RWPE1 (cell line): ENCODE data around the gene BPIFB3.
"Not testable (repeated sequence)": the region's sequence is repeated elsewhere in the genome, so short reads cannot be mapped to it uniquely, and the experiment has no call there.

Experiments used
- CTCF ChIA-PET: fragments of 350-600 bp; sonication (Branson Sonifier 250); formaldehyde crosslinking; extraction: SDS; loops from one replicate; lab custom pipeline; 2021; lab: Yijun Ruan, JAX
- POLR2A ChIA-PET: fragments of 400-600 bp; formaldehyde crosslinking; extraction: SDS; loops from one replicate; lab custom pipeline; 2020; ENCODE audit warnings: antibody characterized with exemption; ENCODE audit not compliant: low non-redundant PET; lab: Yijun Ruan, JAX
- DNase-seq: peaks from one replicate; pipeline ENCODE4 v3.0.0; 2012; ENCODE audit warnings: low spot score
- H3K27ac ChIP-seq: fragments of 450-650 bp; 2 replicates; pipeline ENCODE4 v1.5.1; 2017
- CTCF ChIP-seq: fragments of 450-650 bp; conservative IDR thresholded peaks from 2 replicates; pipeline ENCODE4 v1.5.1; 2017; ENCODE audit warnings: low read depth, mild to moderate bottlenecking

BPIFB3 gene

GRCh38 chr20:33110147-33110825 is 56.6 kb downstream of the BPIFB3 start:
- DNase-seq: no peak
- CTCF ChIA-PET: interaction anchor here (0.7 kb wide), 1 partner anchor 167 kb away, joined by 3 read pairs; no protein-coding TSS in a partner anchor
- H3K27ac ChIP-seq: no peak overlapping the region
- POLR2A ChIA-PET: interaction anchor here (0.6 kb wide), 1 partner anchor 210 kb away, joined by 5 read pairs; no protein-coding TSS in a partner anchor
- no peak for TF ChIP-seq CTCF

- POLR2A ChIA-PET: no interaction called here
- CTCF ChIA-PET: no interaction called here
- no peak for TF ChIP-seq CTCF
- H3K27ac ChIP-seq: no peak overlapping the region
- no peak for DNase-seq
Observed at GRCh38 chr20:33111306-33111705, 57.6 kb downstream of the BPIFB3 start.

- CTCF ChIA-PET: interaction anchor here (0.6 to 0.7 kb wide), 3 partner anchors 13 to 728 kb away, joined by 3 to 7 read pairs (median 4); no protein-coding TSS in a partner anchor
- no peak for DNase-seq
Observed at GRCh38 chr20:33112547-33113386, 59.1 kb downstream of the BPIFB3 start.

GRCh38 chr20:33113387-33113908 is 59.7 kb downstream of the BPIFB3 start:
- ChIA-PET CTCF (interaction anchor here (0.6 kb wide), 3 partner anchors 12 to 728 kb away, joined by 3 to 4 read pairs (median 3); partner anchors contain the start of gene BPIFB4), POLR2A (no interaction called here)
- DNase-seq: no peak
- H3K27ac ChIP-seq: no peak overlapping the region
- no peak for TF ChIP-seq CTCF

More at GRCh38 chr20:33112547-33113386, 59.1 kb downstream of the BPIFB3 start:
- POLR2A ChIA-PET: no interaction called here
- H3K27ac ChIP-seq: no peak overlapping the region
- TF ChIP-seq CTCF: no peak

GRCh38 chr20:33115501-33115900 is 61.8 kb downstream of the BPIFB3 start:
- POLR2A ChIA-PET, CTCF ChIA-PET, H3K27ac ChIP-seq, DNase-seq: not testable (repeated sequence)

GRCh38 chr20:33119725-33120720 is 66.3 kb downstream of the BPIFB3 start:
- ChIA-PET CTCF (interaction anchor here (0.5 to 0.7 kb wide), 2 partner anchors 60 to 140 kb away, joined by 3 to 6 read pairs; no protein-coding TSS in a partner anchor), POLR2A (no interaction called here)
- DNase-seq: peak; percentile 76
- H3K27ac ChIP-seq: no peak overlapping the region; the same call in 1 of the 2 replicates
- TF ChIP-seq CTCF: no peak
